H1 (cell line): ENCODE measurements around the gene RNF4. TPM values are rescaled to one million over a fixed set of nuclear protein-coding genes. Genes with fewer than 3 reads are reported as not detected.

Source experiments
- ASH2L ChIP-seq: fragments of 200-600, 300-600 bp; sonication (generic); IDR thresholded peaks from one replicate; pipeline ENCODE4 v1.7.1; 2017; ENCODE audit warnings: low read length
- CEBPB ChIP-seq: IDR thresholded peaks from 2 replicates; pipeline ENCODE4 v1.6.1; 2012; ENCODE audit warnings: low read depth, low read length
- CHD7 ChIP-seq: fragments of 300-600 bp; sonication (generic); IDR thresholded peaks from 2 replicates; pipeline ENCODE4 v1.7.1; 2012; ENCODE audit warnings: low read length, moderate library complexity, mild to moderate bottlenecking, inconsistent platforms; ENCODE audit not compliant: insufficient replicate concordance
- KDM5A ChIP-seq: fragments of 200-600 bp; IDR thresholded peaks from 2 replicates; pipeline ENCODE4 v1.7.1; 2012; ENCODE audit warnings: mild to moderate bottlenecking, low read length, inconsistent platforms, mixed read lengths
- MAX ChIP-seq: IDR thresholded peaks from 2 replicates; pipeline ENCODE4 v1.6.1; 2012; ENCODE audit warnings: inconsistent platforms
- POLR2A ChIP-seq, 2 experiments: IDR thresholded peaks; 1 replicate in 1 of 2; 2 replicates in 1 of 2; pipeline ENCODE4 v1.6.1; 2011; ENCODE audit warnings: low read depth in 2 of 2, low read length in 2 of 2, mild to moderate bottlenecking in 2 of 2; ENCODE audit errors: control extremely low read depth in 1 of 2
- RAD21 ChIP-seq, 2 experiments: IDR thresholded peaks in 1 of 2; conservative IDR thresholded peaks in 1 of 2; 2 replicates each; pipeline ENCODE4 v1.6.1; 2011; ENCODE audit warnings: low read depth in 2 of 2, low read length in 2 of 2, improper control_type of control experiment in 1 of 2, inconsistent platforms in 1 of 2, mild to moderate bottlenecking in 1 of 2, moderate library complexity in 1 of 2
- TEAD4 ChIP-seq: IDR thresholded peaks from 2 replicates; pipeline ENCODE4 v1.6.1; 2012; ENCODE audit warnings: low read depth, low read length, inconsistent platforms, mixed read lengths
- YY1 ChIP-seq: IDR thresholded peaks from 2 replicates; pipeline ENCODE4 v1.6.1; 2011; ENCODE audit warnings: low read depth, mild to moderate bottlenecking, low read length
- polyA plus RNA-seq, 7 experiments: library from polyadenylated mRNA; depleted of rRNA in 3 of 7; stranded (reverse) in 5 of 7; unstranded in 2 of 7; fragments of >200 nt in 5 of 7; fragments of 200-250 nt in 2 of 7; gene quantifications; 1 replicate in 5 of 7; 2 replicates in 1 of 7; 4 replicates in 1 of 7; pipeline versions ENCODE4 v1.2.1 to v1.2.3, GENCODE V29; 2011 to 2013; ENCODE audit warnings: missing spikeins in 2 of 7, mixed read lengths in 2 of 7
- total RNA-seq: library from RNA; stranded (reverse); fragmentation: NEBNext Ultra II Directional; extraction: Animal tissue kit (Norgen Biotek cat#: 25700); gene quantifications from 2 replicates; pipeline ENCODE4 v1.2.1, GENCODE V29; 2021

Gene RNF4
- total and polyA plus RNA-seq, 2 of the 8 experiments (the other 6 are each of a cell fraction or from before 2014, with no cell fraction given) = 68.2 to 78.9 TPM

- TF ChIP-seq CHD7 (no peak), CEBPB (no peak), RAD21 (IDR thresholded peaks at IDR 0.05 in 1 of 2, conservative IDR thresholded peaks at IDR 0.05 in 1 of 2; ENCODE audit: low read depth in 2 of 2, low read length in 2 of 2) (no peak), MAX (no peak), YY1 (no peak), KDM5A (no peak), TEAD4 (no peak), ASH2L (no peak), POLR2A (IDR thresholded peaks at IDR 0.05; ENCODE audit: control extremely low read depth in 1 of 2, low read depth in 2 of 2, low read length in 2 of 2) (no peak)
- TF ChIP-seq, all 59 proteins: peak for 0
Measured at GRCh38 chr4:2442175-2442993, 26.5 kb upstream of the RNF4 start (continued).
